GM12874 (cell line): ENCODE results near the gene C19orf73.

Experiments used
- CTCF ChIP-seq: IDR thresholded peaks from 2 replicates; pipeline ENCODE4 v1.5.1; 2011; ENCODE audit warnings: low read depth, mild to moderate bottlenecking, control low read depth, low read length, moderate library complexity; ENCODE audit not compliant: insufficient read depth

C19orf73 gene

GRCh38 chr19:49145573-49146407, 26.8 kb upstream of the C19orf73 start:
- peak; percentile 92 for TF ChIP-seq CTCF

- TF ChIP-seq CTCF: no peak
These were observed 24.0 kb upstream of the C19orf73 start for GRCh38 chr19:49142866-49143335.

DNA sequence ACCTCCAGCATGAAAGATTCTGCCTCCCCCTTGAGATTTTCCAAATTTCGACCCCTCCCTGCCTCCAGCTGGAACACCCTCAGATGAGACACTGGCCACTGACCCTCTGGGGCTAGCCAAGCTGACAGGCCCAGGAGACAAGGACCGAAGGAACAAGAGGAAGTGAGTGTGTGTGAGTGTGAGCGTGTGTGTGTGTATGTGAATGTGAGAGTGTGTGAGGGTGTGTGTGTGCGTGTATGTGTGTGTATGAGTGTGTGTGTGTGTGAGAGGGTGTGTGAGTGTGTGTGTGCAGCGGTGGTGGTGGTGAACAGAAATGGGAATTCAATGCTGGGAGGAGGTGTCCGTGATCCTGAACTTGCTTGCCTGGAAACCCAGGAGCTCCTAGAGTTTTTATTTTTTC, 22.4 kb upstream of the C19orf73 start:
- no peak for TF ChIP-seq CTCF

- TF ChIP-seq CTCF: no peak
These were observed 22.0 kb upstream of the C19orf73 start for GRCh38 chr19:49140951-49141350.

DNA sequence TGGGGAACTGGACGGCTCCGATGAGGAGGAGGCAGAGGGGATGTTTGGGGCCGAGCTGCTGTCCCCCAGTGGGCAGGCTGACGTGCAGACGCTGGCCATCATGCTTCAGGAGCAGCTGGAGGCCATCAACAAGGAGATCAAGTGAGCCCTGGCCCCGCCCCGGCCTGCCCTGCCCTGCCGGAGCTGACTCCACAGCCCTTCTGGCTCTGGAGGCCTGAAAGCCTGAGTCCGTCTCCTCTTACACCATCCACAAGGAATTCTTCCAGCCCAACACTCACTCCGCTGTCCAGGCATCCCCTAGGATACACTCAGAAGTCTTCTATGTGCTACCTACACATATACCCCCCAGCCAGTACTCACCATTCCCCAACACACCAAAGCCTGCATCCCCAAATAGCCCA, 17.8 kb upstream of the C19orf73 start:
- no peak for TF ChIP-seq CTCF

DNA sequence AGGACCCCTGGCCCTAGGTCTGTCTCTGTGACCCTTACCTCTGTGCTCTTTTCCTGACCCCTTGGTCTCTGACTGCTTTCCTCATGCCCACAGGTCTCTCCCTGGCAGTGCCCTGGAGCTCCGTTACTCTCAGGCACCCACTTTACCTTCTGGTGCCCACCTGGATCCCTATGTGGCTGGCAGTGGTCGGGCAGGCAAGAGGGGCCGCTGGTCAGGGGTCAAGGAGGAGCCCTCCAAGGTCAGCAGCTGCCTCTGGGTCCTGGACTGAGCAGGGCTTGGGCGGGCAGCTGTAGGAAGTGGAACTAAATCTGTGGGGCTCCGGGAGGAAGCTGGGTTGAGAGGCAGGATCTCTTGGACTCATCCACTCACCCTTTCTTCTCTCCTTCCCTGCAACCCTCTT, 16.7 kb upstream of the C19orf73 start:
- TF ChIP-seq CTCF: no peak

DNA sequence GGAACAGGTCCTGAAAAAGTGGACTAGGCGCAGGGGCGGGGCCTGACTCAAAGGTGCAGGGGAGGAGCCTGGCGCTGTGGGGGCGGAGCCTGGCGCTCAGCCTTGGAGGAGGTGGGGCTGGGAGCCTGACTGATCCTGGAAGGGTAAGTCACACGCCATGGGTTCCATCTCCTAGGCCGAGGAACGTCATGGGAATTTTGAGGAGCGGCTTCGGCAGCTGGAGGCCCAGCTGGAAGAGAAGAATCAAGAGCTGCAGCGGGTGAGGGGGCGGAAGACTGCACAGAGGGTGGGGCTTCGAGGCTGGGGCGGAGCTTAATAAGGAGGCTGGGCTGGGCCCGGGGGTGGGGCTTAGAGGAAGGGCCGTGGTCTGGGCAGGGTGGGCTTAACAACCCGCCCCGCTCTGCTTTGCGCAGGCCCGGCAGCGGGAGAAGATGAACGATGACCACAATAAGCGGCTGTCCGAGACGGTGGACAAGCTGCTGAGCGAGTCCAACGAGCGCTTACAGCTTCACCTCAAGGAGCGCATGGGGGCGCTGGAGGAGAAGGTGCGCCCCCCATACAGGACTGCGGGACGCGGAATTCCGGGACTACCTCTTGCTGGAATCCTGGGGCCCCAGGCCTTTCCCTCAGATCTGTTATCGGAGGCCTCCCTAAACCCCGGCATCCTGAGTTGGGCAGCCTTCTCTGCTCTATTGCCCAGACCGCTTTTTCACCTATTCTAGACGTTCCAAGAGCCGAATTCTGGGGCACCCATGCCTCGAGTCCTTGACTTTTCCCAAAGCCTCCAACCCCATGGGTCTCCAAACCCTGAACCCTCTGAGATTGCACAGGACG, 14.9 kb upstream of the C19orf73 start:
- TF ChIP-seq CTCF: no peak
